ENCODE results near the gene IP6K2.

IP6K2 gene

GRCh38 chr3:48682786-48683185, 34.2 kb downstream of the IP6K2 start:
- Mint-ChIP-seq H3K27me3 (ENCODE audit: low read depth, poor library complexity) (peaks cover 6% of the 10 kb centered on the region), H3K9me3 (no peaks in the 10 kb centered on the region), H3K4me3 (no peak overlapping the region), H3K4me1 (peaks cover 31% of the 10 kb centered on the region), H3K27ac (no peak overlapping the region), H3K36me3 (ENCODE audit: low read depth) (peaks cover 33% of the 10 kb centered on the region)
- no peak for DNase-seq
- TF ChIP-seq CTCF (IDR thresholded peaks at IDR 0.05): no peak

DNA sequence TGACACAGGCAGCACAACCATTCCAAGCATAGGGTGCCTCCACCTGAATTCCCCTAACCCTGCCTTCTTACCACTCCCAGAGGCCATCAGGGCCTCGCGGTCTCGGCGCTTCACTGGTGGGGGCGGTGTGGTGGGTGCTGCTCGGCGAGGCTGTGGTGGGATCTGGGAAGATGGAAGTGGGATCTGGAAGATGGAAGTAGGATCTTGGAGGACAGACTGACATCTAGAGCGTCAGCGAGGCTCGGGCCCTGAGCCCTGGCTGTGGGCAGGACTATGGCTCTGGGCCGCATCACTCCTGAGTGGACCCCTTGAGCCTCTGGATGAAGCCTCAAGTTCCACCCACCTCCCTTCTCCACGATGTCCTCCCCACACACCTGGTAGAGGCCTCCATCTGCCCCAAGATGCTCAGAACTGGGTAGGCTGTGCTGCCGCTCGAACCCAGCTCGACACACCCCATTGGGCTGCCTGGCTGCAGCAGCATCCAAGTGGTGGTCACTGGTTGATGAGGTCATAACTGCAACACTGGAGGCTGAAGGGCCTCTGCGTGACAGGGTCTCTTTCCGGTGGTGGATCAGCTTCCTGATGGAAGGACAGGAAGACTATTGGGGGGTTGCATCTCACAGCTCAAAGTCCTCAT, 34.9 kb downstream of the IP6K2 start:
- H3K9me3 Mint-ChIP-seq: no peaks in the 10 kb centered on the region
- DNase-seq: no peak
- peak overlapping the region; percentile 57 for H3K27ac Mint-ChIP-seq
- TF ChIP-seq CTCF (IDR thresholded peaks at IDR 0.05): no peak
- no peak overlapping the region for H3K4me3 Mint-ChIP-seq
- peaks cover 31% of the 10 kb centered on the region for H3K4me1 Mint-ChIP-seq
- H3K27me3 Mint-ChIP-seq (ENCODE audit: low read depth, poor library complexity): peaks cover 6% of the 10 kb centered on the region
- peaks cover 36% of the 10 kb centered on the region for H3K36me3 Mint-ChIP-seq (ENCODE audit: low read depth)

DNA sequence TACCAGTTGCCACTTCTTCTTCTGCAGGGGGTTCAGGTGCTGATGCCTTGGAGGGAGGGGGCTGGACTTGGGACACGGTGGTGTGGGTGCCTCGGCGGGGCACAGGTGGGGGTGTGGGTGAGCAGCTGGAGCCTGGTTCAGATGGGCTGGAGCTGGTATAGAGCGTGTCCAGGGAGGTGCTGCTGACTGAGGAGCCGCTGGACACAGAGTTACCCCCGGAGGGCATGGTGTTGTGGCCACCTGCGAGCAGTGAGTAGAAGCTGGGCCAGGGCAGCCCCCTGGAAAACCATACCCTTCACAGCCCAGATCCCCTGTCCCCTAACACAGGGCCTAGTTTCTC, 35.5 kb downstream of the IP6K2 start:
- Mint-ChIP-seq H3K9me3 (no peaks in the 10 kb centered on the region), H3K4me1 (peaks cover 28% of the 10 kb centered on the region), H3K36me3 (ENCODE audit: low read depth) (peaks cover 36% of the 10 kb centered on the region), H3K27ac (no peak overlapping the region), H3K4me3 (no peak overlapping the region), H3K27me3 (ENCODE audit: low read depth, poor library complexity) (peaks cover 6% of the 10 kb centered on the region)
- TF ChIP-seq CTCF (IDR thresholded peaks at IDR 0.05): no peak
- no peak for DNase-seq

DNA sequence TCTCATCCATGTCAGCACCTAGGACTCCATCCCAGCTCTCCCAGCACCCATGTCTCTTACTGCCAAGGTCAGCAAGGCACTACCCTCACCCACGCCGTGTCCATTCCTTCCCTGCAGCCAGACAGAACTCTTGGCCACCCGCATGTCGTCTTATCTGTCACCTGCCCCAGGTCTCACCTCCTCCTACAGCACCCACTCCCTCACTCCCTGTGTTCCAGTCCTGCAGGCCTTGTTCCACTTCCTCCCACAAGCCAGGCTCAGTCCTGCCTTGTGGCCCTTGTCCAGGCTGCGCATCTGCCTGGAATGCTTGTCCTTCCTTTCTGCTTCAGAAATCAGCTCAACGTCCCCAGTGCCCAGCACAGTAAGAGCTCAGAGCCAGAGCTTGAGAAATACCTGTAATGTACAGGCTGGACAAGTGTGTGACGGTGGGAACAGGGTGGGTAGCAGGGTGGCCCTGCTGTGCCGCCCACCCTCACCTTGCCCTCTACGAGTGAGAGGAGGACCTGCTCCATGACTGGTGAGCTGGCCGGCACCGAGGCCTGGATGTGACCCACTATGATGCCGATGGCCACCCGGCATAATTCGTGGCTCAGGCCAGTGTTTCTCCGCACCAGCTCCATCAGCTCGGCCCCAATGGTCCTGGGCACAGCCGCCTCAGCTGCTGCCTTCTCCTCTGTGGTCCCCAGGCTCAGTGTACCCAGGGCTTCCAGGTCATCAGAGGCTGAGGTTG, 36.0 kb downstream of the IP6K2 start:
- Mint-ChIP-seq H3K4me1 (peaks cover 23% of the 10 kb centered on the region), H3K9me3 (no peaks in the 10 kb centered on the region), H3K4me3 (no peak overlapping the region), H3K36me3 (ENCODE audit: low read depth) (peaks cover 42% of the 10 kb centered on the region), H3K27me3 (ENCODE audit: low read depth, poor library complexity) (peaks cover 4% of the 10 kb centered on the region), H3K27ac (peak overlapping the region; percentile 89)
- no peak for TF ChIP-seq CTCF (IDR thresholded peaks at IDR 0.05)
- DNase-seq: no peak

DNA sequence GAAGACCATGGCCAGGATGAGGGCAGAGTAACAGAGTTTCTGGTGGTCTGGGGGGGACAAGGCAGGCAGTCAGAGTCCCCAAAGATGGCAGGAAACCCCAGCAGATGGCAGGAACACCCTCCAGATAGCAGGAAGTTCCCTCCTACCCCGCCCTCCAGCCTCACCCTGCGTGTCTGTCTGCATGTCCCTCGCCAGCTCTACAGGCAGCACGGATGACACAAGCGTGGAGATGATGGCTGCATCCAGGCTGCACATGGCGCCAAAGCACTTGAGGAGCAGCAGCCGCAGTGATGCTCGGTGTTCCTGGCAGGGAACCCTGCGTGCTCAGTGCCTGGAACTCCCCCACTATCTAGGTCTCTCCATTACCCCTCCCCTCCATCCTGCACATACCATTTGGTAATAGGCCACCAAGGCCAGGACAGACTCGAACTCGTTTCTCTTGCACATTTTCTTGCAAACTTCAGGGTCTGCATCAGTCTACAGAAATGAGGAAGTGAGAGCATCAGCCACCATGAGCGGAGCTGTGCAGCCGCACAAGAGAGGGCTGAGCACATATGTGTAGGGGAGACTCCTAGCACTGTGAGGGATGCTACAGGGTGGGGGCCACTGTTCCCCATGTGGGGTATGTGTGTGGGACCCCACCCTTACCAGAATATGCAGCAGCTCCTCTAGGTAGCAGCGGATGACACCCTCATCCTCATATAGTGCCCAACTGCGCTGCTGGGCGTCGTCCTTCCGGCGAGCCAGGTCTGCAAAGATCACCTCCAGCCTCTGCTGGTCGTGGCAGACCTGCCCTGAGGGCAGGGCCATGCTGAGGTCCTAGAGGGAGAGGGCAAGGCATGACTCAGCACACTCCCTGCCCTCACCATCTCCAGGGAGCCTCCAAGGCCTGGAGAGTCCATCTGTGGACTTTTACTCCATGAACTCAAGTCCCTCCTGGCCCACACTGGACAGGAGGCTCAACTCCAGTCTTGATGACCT, 37.3 kb downstream of the IP6K2 start:
- Mint-ChIP-seq H3K27me3 (ENCODE audit: low read depth, poor library complexity) (peaks cover 2% of the 10 kb centered on the region), H3K4me1 (peaks cover 15% of the 10 kb centered on the region), H3K27ac (no peak overlapping the region), H3K36me3 (ENCODE audit: low read depth) (peaks cover 44% of the 10 kb centered on the region), H3K4me3 (no peak overlapping the region), H3K9me3 (no peaks in the 10 kb centered on the region)
- no peak for TF ChIP-seq CTCF (IDR thresholded peaks at IDR 0.05)
- DNase-seq: no peak

All from nephron progenitor cell (in vitro differentiated cells).